ENCODE measurements around the gene ACYP2.
"Not testable (repeated sequence)": the region's sequence is repeated elsewhere in the genome, so short reads cannot be mapped to it uniquely, and the experiment has no call there.

Gene ACYP2

GRCh38 chr2:54271843-54272627, 156.6 kb downstream of the ACYP2 start:
- no peak for DNase-seq (ENCODE audit: low spot score)

DNA sequence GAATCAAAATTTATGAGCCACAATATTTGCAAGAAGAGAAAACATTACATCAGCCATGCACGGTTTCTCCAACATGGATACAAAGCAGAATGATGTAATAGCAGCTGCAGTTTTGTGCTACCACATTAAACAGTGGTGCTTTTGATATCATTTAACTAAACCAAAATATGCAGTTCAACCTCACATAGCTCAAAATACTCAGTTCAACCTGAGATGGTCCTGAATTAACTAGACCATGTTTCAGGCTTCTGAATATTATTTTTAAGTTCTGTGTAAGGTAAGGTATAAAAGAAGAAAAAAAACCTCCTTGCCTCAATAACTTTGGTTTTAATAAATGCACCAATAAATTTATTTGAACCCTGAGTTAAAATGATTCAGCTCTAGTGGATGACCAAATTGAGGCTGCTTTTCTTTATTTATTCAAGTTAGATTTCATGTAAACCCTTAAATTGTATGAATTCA, 159.4 kb downstream of the ACYP2 start:
- no peak for DNase-seq (ENCODE audit: low spot score)

DNA sequence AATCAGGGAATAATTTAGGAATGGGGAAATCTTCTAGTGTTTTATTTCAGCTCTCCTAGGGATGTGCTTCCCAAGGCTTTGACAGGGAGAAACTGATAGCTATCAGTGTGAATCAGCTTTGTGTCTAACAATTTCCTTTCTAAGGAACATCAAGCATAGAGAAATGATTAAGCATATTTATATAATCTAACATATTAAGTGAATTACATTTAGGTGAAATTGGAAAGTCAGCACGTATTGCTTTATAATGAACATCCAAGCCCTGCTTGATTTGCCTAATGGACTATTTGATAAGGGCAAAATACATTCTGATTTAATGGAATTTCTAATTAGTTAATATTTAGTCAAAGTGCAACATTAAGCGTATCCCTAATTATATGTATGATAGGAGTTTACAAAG, 160.1 kb downstream of the ACYP2 start:
- DNase-seq (ENCODE audit: low spot score) = no peak

DNA sequence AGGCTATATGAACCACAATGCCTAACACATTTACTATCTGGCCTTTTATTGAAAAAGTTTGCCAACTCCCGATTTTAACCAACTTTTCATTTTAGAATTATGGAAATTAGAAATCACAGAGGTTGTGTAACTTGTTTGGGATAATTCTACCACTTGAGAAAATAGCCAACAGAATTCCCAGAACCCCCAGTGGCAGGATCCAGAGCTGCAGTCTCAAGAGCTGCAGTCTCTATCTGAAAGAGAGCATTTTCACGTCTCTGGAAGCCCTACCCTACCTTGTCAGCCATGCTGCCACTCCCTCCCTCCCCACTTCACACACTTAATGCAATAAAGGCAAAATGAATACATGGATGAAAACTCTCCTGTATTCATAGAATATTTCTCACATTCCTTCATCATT, 164.0 kb downstream of the ACYP2 start:
- no peak for DNase-seq (ENCODE audit: low spot score)

DNA sequence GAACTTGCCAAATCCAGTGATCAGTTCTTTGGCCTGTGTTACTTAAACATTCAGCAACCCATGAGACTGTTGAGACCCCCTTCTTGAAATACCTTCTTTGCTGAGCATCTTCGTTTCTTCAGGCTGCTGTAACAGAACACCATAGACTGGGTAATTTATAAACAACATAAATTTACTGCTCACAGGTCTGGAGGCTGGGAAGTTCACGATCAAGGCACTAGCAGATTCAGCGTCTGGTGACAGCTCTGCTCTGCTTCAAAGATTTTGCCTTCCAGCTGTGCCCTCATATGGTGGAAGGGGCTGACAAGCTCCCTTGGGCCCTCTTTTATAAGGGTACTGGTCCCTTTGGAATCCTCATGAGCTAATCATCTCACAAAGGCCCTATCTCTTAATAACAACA, 169.4 kb downstream of the ACYP2 start:
- DNase-seq (ENCODE audit: low spot score) = no peak

GRCh38 chr2:54285451-54285850, 170.0 kb downstream of the ACYP2 start:
- DNase-seq (ENCODE audit: low spot score) = no peak

DNA sequence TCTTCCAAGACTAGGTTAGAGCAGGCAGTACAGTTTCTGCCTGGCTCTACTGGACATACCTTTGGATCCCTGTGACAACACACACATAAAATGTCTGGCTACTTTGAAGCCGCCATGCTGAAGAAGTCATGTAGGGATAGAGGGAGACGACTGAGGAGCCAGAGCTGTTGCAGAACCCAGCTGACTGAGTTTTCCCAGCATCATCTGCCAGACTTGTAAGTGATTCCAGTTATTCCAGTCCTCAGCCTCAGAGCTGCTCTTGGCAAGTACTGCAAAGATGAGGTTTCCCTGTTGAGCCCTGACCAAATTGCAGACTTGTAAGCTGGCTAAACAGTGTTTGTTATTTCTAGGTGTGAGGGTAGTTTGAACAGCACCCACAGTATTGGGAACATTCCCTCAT, 172.1 kb downstream of the ACYP2 start:
- DNase-seq (ENCODE audit: low spot score) = no peak

- DNase-seq (ENCODE audit: low spot score) = no peak
These were observed 174.5 kb downstream of the ACYP2 start for GRCh38 chr2:54289917-54290316.

GRCh38 chr2:54290356-54291025, 175.1 kb downstream of the ACYP2 start:
- no peak for DNase-seq (ENCODE audit: low spot score)

GRCh38 chr2:54294665-54295064, 179.2 kb downstream of the ACYP2 start:
- DNase-seq (ENCODE audit: low spot score) = not testable (repeated sequence)

- no peak for DNase-seq (ENCODE audit: low spot score)
These were observed 180.5 kb downstream of the ACYP2 start for GRCh38 chr2:54295911-54296310.

GRCh38 chr2:54298514-54298913, 183.1 kb downstream of the ACYP2 start:
- DNase-seq (ENCODE audit: low spot score) = no peak

GRCh38 chr2:54303631-54304030, 188.2 kb downstream of the ACYP2 start:
- no peak for DNase-seq (ENCODE audit: low spot score)

DNA sequence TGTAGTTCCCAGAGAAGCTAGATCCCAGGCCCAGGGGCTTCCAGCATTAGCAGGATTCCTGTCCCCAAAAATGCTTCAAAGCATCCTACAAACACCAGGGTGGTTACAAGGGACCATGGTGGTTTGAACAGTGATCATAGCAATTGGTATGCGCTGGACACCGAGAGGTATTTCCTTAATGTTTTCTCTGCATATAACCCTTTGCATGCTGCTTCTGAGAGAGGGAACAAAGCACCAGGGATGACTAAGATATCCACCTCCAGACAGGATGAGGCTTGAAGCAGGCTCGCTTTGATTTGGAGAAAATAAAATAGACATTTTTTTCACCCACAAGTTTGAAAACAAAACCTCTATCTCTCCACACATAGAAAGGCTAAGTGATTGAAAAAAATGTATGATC, 191.1 kb downstream of the ACYP2 start:
- no peak for DNase-seq (ENCODE audit: low spot score)

- no peak for DNase-seq (ENCODE audit: low spot score)
These were observed 192.8 kb downstream of the ACYP2 start for GRCh38 chr2:54308186-54308585.

GRCh38 chr2:54308782-54309181, 193.4 kb downstream of the ACYP2 start:
- DNase-seq (ENCODE audit: low spot score) = no peak

DNA sequence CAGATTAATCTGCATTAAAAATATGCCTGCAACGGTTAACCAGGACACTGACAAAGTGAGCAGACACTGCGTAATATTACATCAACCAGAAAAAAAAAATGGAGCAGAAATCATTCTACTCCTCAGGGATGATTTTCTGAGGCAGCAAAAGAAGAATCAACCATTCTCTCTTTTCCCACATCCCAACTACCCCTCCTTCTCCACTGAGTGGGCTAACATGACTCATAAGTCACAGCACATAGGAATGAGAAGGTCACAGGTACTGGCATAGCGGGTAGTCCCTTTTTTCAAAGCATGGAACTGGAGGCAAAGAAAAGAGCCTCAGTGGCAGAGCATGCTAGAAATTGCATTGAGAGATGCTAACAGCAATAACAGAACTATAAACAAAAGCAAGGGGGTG, 194.9 kb downstream of the ACYP2 start:
- DNase-seq (ENCODE audit: low spot score) = peak; percentile 5

DNA sequence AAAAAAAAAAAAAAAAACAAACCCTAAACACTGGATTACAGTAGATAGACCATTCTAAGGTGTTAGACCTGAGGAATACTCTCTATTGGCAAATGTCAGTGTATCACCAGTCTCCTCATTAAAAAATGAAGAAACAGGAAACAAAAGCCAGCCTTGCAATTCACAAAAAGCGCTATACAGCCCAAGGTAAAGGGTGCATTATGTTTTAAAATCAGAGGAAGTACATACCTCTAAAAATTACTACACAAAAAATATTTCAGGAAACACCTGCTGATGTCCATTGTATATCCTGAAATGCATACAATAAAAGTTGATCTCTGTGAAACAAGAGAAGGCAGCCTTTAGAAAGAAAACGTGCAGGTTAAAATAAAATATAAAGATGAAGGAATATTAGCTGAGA, 195.5 kb downstream of the ACYP2 start:
- DNase-seq (ENCODE audit: low spot score) = no peak

- DNase-seq (ENCODE audit: low spot score) = no peak
These were observed 197.7 kb downstream of the ACYP2 start for GRCh38 chr2:54313147-54313546.

GRCh38 chr2:54317973-54318372, 202.6 kb downstream of the ACYP2 start:
- DNase-seq (ENCODE audit: low spot score) = no peak

- peak; percentile 30 for DNase-seq (ENCODE audit: low spot score)
These were observed 203.4 kb downstream of the ACYP2 start for GRCh38 chr2:54318821-54319220.

GRCh38 chr2:54321047-54321446, 205.6 kb downstream of the ACYP2 start:
- no peak for DNase-seq (ENCODE audit: low spot score)

- DNase-seq (ENCODE audit: low spot score) = not testable (repeated sequence)
These were observed 209.1 kb downstream of the ACYP2 start for GRCh38 chr2:54324517-54324916.

GRCh38 chr2:54325148-54325547, 209.7 kb downstream of the ACYP2 start:
- no peak for DNase-seq (ENCODE audit: low spot score)
